Sigmoid colon (tissue), 7 donors: ENCODE results near the gene INPP5D. TPM values are rescaled to one million over a fixed set of nuclear protein-coding genes. Genes with fewer than 3 reads are reported as not detected.

Source experiments
- DNase-seq: peaks from one replicate; pipeline ENCODE4 v3.0.0-alpha.2; 2019
- H3K27ac ChIP-seq, 4 donors: fragments of 200-600 bp; sonication (generic); one replicate each; pipeline ENCODE4 v1.5.1; 2016 to 2019; ENCODE audit warnings: mild to moderate bottlenecking in 1 of 4
- H3K27me3 ChIP-seq, 3 donors: fragments of 200-600 bp; sonication (generic); one replicate each; pipeline ENCODE4 v1.5.1; 2019; ENCODE audit warnings: mild to moderate bottlenecking in 1 of 3
- H3K36me3 ChIP-seq, 4 donors: fragments of 200-600 bp; sonication (generic); one replicate each; pipeline ENCODE4 v1.5.1; 2016 to 2019
- H3K4me1 ChIP-seq, 4 donors: fragments of 200-600 bp; sonication (generic); one replicate each; pipeline ENCODE4 v1.5.1; 2017 to 2019
- H3K4me3 ChIP-seq, 4 donors: fragments of 200-600 bp; sonication (generic); one replicate each; pipeline ENCODE4 v1.5.1; 2017 to 2019; ENCODE audit warnings: mild to moderate bottlenecking in 2 of 4, moderate library complexity in 1 of 4
- H3K9me3 ChIP-seq, 4 donors: fragments of 200-600 bp in 3 of 4; sonication (generic) in 3 of 4; one replicate each; pipeline versions ENCODE4 v1.5.1 to v1.6.1; 2013 to 2019
- EP300 ChIP-seq, 4 donors: sonication (generic); formaldehyde crosslinking; IDR thresholded peaks; one replicate each; pipeline ENCODE4 v1.6.1; 2017; ENCODE audit warnings: antibody characterized with exemption in 4 of 4
- POLR2A ChIP-seq, 2 donors: fragments of 450-650 bp; IDR thresholded peaks; one replicate each; pipeline ENCODE4 v1.6.1; 2016; ENCODE audit warnings: antibody characterized with exemption in 2 of 2, mild to moderate bottlenecking in 2 of 2, moderate library complexity in 2 of 2
- POLR2AphosphoS5 ChIP-seq, 4 donors: sonication (generic); formaldehyde crosslinking; IDR thresholded peaks; one replicate each; pipeline ENCODE4 v1.6.1; 2017; ENCODE audit warnings: antibody characterized with exemption in 4 of 4
- WGBS, 2 donors: extraction: QIAGEN DNeasy Blood & Tissue Kit; methylation state at CpG; one replicate each; pipeline ENCODE4 v1.1.7; 2013; 5-methylcytosine and 5-hydroxymethylcytosine counted together
- intact Hi-C: fragments of 100-400 bp; cut with DNase I; formaldehyde crosslinking; loops from one replicate; pipeline ENCODE4 v1.15.1; 2023
- polyA plus RNA-seq, 3 donors: library from polyadenylated mRNA; stranded (reverse); fragments of 200-250 nt; gene quantifications; one replicate each; pipeline ENCODE4 v1.2.3, GENCODE V29; 2013
- total RNA-seq, 4 donors: library from RNA; depleted of rRNA; stranded (reverse); fragments of >200 nt; gene quantifications; one replicate each; pipeline ENCODE4 v1.1.0, GENCODE V29; 2016
- TF ChIP-seq, protein P1 (sequence below), 4 experiments: fragments of 450-650 bp in 3 of 4; fragments of 200-600 bp in 1 of 4; IDR thresholded peaks; one replicate each; pipeline ENCODE4 v1.5.1; 2016 to 2019; ENCODE audit warnings: antibody characterized with exemption in 4 of 4, mild to moderate bottlenecking in 3 of 4, moderate library complexity in 2 of 4
- donor health status: healthy with polysubstance abuse.
- donor health status: Bipolar disorder and iron deficiency.
- donor health status: healthy.

INPP5D gene
- total and polyA plus RNA-seq, 7 donors: 4.2 to 44.8 (median 8.7) TPM

DNA sequence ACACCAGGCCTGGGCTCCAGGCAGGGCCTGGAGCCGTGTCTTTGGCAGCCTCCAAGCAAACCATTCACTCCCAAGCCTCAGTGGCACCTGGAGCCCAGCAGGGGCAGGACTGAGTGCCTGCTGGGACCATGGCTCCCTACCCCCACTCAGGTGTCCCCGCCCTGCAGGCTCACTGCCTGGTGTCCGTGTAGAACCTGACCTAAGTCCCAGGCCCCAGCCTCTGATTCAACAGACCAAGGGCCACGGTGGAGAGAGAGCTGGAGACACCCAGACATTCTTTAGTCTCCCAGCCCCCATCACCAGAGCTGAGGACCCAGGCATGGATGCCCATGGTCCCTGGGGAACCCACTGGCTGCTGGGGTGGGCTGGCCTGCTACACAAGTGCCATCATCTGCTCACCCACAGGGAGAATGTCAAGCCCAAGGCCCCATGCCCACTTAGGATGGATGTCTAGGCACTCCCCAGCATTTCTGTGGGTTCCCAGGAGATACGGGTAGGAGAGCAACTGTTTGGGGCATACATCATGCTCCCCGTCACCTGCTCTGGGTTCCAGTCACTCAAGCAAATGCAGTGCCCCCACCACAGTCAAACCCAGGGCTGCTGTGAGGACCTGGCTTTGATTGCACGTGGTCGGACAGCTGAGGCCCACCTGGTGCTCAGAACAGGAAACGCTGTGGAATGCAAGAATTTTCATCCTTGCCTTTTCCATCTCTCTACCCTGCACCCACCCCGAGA lies 148.4 kb downstream of the INPP5D start:
- no peaks in the 10 kb centered on the region for H3K36me3 ChIP-seq
- no peaks in the 10 kb centered on the region for H3K9me3 ChIP-seq
- H3K4me1 ChIP-seq: peaks cover 0 to 27% (median 24%) of the 10 kb centered on the region in 4 donors
- no peak overlapping the region for H3K4me3 ChIP-seq
- TF ChIP-seq POLR2AphosphoS5 (IDR thresholded peaks at IDR 0.05) (no peak), EP300 (IDR thresholded peaks at IDR 0.05) (no peak), POLR2A (IDR thresholded peaks at IDR 0.05) (no peak)
- TF ChIP-seq, protein P1, sequence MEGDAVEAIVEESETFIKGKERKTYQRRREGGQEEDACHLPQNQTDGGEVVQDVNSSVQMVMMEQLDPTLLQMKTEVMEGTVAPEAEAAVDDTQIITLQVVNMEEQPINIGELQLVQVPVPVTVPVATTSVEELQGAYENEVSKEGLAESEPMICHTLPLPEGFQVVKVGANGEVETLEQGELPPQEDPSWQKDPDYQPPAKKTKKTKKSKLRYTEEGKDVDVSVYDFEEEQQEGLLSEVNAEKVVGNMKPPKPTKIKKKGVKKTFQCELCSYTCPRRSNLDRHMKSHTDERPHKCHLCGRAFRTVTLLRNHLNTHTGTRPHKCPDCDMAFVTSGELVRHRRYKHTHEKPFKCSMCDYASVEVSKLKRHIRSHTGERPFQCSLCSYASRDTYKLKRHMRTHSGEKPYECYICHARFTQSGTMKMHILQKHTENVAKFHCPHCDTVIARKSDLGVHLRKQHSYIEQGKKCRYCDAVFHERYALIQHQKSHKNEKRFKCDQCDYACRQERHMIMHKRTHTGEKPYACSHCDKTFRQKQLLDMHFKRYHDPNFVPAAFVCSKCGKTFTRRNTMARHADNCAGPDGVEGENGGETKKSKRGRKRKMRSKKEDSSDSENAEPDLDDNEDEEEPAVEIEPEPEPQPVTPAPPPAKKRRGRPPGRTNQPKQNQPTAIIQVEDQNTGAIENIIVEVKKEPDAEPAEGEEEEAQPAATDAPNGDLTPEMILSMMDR (IDR thresholded peaks at IDR 0.05): no peak
- H3K27ac ChIP-seq: no peak overlapping the region
- intact Hi-C loops: no loop called here
- WGBS, 2 donors: 77 to 83% methylated on average over 10 of the region's 10 CpGs
- H3K27me3 ChIP-seq: no peaks in the 10 kb centered on the region
- DNase-seq: no peak

DNA sequence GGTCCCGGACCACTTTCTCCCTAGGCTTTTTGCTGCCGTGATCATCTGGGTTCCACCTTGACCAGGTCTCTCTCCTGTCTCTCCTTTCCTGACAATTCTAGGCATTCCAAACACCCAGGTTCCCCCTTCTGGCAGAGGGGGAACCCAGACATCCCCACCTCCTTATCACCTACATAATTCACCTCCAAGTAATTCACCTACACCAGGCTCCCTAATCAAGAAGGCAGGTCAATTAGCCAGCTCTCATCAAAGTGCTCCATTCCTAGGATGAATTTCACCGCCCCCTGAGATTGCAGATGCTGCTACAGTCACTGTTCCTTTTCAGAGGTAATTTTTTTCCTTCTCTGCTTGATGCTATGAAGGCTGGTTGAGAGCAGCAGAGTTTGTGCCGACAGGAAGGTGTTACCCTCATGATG lies 149.0 kb downstream of the INPP5D start:
- intact Hi-C loops: no loop called here
- no peaks in the 10 kb centered on the region for H3K9me3 ChIP-seq
- peaks cover 0 to 27% (median 24%) of the 10 kb centered on the region in 4 donors for H3K4me1 ChIP-seq
- no peak overlapping the region for H3K4me3 ChIP-seq
- TF ChIP-seq POLR2A (IDR thresholded peaks at IDR 0.05) (no peak), EP300 (IDR thresholded peaks at IDR 0.05) (no peak), POLR2AphosphoS5 (IDR thresholded peaks at IDR 0.05) (no peak)
- TF ChIP-seq, protein P1 (IDR thresholded peaks at IDR 0.05): no peak
- H3K27me3 ChIP-seq: no peaks in the 10 kb centered on the region
- H3K36me3 ChIP-seq: no peaks in the 10 kb centered on the region
- WGBS, 2 donors: 73% methylated on average over 4 of the region's 4 CpGs
- no peak for DNase-seq
- H3K27ac ChIP-seq: no peak overlapping the region

DNA sequence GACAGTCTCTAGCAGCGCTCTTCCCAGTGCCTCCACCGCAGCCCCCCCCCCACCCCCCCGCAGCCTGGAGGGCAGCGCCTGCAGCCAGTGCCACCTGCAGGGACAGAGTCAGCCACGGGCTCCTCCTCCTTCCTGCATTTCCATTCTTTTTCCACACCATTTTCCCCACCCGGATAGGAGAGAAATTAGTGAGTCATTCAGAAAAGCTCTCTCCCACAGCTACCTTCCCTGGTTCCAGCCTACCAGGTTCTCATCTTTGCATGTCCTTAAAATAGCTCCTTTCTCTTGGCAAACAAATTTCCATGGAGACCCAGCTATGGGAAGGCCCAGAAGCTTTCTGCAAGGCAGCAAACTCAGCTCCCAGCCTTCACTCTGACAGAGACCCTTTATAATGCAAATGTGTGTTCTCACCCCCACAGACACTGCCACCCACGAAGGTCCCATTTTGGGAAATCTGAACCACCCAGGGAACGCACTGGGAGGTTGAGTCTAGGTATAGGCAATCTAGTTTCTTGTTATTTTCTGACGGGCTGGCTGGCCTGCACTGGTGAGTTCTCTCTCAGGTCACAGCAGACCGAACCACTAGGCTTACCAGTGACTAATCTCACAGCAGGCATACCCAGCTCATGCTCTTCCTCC lies 149.5 kb downstream of the INPP5D start:
- Histone ChIP-seq H3K4me1 (peaks cover 0 to 27% (median 24%) of the 10 kb centered on the region in 4 donors), H3K27me3 (no peaks in the 10 kb centered on the region), H3K9me3 (no peaks in the 10 kb centered on the region), H3K27ac (peak overlapping the region in 1 of 4 donors; percentile 41), H3K4me3 (no peak overlapping the region), H3K36me3 (no peaks in the 10 kb centered on the region)
- DNase-seq: no peak
- intact Hi-C loops: no loop called here
- TF ChIP-seq POLR2A (IDR thresholded peaks at IDR 0.05) (no peak), EP300 (IDR thresholded peaks at IDR 0.05) (no peak), POLR2AphosphoS5 (IDR thresholded peaks at IDR 0.05) (no peak)
- TF ChIP-seq, protein P1 (IDR thresholded peaks at IDR 0.05): no peak
- 42 to 56% methylated on average over 10 of the region's 10 CpGs for WGBS, 2 donors

DNA sequence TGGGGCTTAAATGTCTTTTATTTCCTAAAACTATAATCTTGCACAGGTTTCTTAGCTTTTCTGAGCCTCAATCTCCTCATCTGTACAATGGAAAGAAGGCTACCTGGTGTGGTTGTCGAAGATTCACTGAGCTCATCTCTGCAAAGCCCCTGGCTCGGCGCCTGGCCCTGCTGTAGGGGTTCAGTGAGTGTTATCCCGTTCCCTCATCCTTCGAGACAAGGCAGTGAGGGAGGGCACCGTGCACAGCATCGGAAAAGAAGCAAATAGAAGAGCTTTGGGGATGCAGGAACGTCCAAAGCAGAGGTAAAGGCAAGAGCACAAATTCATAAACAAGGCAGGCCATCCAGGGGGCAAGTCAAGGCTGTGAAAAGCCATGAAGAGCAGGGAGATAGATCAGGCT lies 150.1 kb downstream of the INPP5D start:
- no peak for TF ChIP-seq EP300 (IDR thresholded peaks at IDR 0.05)
- no peaks in the 10 kb centered on the region for H3K27me3 ChIP-seq
- intact Hi-C loops: no loop called here
- no peaks in the 10 kb centered on the region for H3K9me3 ChIP-seq
- DNase-seq: no peak
- peak overlapping the region in 2 of 4 donors; percentile 41 to 58 for H3K27ac ChIP-seq
- WGBS, 2 donors: 93 to 96% methylated on average over 8 of the region's 8 CpGs
- H3K36me3 ChIP-seq: no peaks in the 10 kb centered on the region
- H3K4me1 ChIP-seq: peaks cover 0 to 27% (median 24%) of the 10 kb centered on the region in 4 donors
- no peak overlapping the region for H3K4me3 ChIP-seq

DNA sequence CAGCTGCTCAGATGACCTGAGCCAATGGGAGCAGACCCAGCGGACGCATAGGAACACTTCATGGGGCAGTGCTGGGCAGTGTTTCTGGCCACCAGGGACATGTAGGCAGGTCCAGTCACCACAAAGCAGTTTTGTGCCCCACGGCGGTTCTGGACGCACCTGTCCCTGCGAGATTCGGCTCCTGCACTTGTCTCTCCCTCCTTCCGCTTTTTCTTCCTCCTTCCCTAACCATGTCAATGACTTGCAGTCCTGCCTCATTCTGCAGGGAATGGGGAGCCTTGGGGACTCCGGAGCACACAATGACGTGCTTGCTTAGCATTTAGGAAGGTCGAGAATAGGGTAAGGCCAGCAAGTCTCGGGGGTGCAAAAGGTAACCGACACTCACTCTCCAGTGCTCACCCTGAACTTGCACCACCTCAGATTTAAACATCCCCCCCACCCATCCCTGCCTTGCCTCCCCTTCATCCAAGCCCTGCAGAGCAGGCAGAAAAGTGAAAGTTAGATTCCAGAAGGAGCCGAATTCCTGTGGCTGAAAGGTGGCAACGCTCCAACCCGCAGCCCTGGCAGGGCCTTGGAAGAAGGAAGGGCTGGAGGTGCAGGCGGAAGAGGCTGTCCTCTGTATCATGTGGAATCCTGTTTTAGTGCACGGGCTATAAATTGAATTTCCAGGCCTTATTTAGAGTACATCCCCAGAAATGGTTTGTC lies 150.9 kb downstream of the INPP5D start:
- H3K9me3 ChIP-seq: no peaks in the 10 kb centered on the region
- H3K27me3 ChIP-seq: no peaks in the 10 kb centered on the region
- H3K4me1 ChIP-seq: peaks cover 0 to 27% (median 24%) of the 10 kb centered on the region in 4 donors
- H3K36me3 ChIP-seq: no peaks in the 10 kb centered on the region
- peak overlapping the region in 3 of 4 donors; percentile 14 to 23 (median 20) for H3K4me3 ChIP-seq
- peak; percentile 88 for DNase-seq
- H3K27ac ChIP-seq: peak overlapping the region; percentile 8 to 67 (median 50)
- TF ChIP-seq, protein P1 (IDR thresholded peaks at IDR 0.05): no peak
- intact Hi-C loops: no loop called here
- 66 to 74% methylated on average over 18 of the region's 18 CpGs for WGBS, 2 donors
